Glutamatergic neuron (in vitro differentiated cells): ENCODE data around the gene USH2A. TPM values are rescaled to one million over a fixed set of nuclear protein-coding genes. Genes with fewer than 3 reads are reported as not detected.
A peak's percentile ranks its signal among the peaks of the same experiment; 100 is the strongest.

Source experiments
- DNase-seq: peaks from one replicate; pipeline ENCODE4 v3.0.0; 2022
- H3K27ac Mint-ChIP-seq: one replicate; pipeline ENCODE4 v1.8.0; 2020; ENCODE audit warnings: mild to moderate bottlenecking, mixed read lengths, inconsistent platforms; ENCODE audit not compliant: unreplicated experiment
- H3K27me3 Mint-ChIP-seq: one replicate; pipeline ENCODE4 v1.8.0; 2020; ENCODE audit warnings: mild to moderate bottlenecking, moderate library complexity, mixed read lengths, inconsistent platforms; ENCODE audit not compliant: unreplicated experiment
- H3K36me3 Mint-ChIP-seq: one replicate; pipeline ENCODE4 v1.8.0; 2020; ENCODE audit warnings: mild to moderate bottlenecking, mixed read lengths, inconsistent platforms; ENCODE audit not compliant: unreplicated experiment
- H3K4me1 Mint-ChIP-seq: one replicate; pipeline ENCODE4 v1.8.0; 2020; ENCODE audit warnings: mild to moderate bottlenecking, low read depth, mixed read lengths, inconsistent platforms; ENCODE audit not compliant: unreplicated experiment
- H3K4me3 Mint-ChIP-seq: one replicate; pipeline ENCODE4 v1.8.0; 2020; ENCODE audit warnings: mild to moderate bottlenecking, mixed read lengths, inconsistent platforms; ENCODE audit not compliant: unreplicated experiment
- H3K9me3 Mint-ChIP-seq: one replicate; pipeline ENCODE4 v1.8.0; 2020; ENCODE audit warnings: mild to moderate bottlenecking, moderate library complexity, mixed read lengths, inconsistent platforms; ENCODE audit not compliant: unreplicated experiment
- total RNA-seq: library from RNA; stranded (reverse); fragmentation: NEBNext Ultra II Directional; extraction: Animal tissue kit (Norgen Biotek cat#: 25700); gene quantifications from one replicate; pipeline ENCODE4 v1.2.1, GENCODE V29; 2021; ENCODE audit not compliant: unreplicated experiment
- TF ChIP-seq, protein P1 (sequence below): fragments of 200-600 bp; sonication (generic); IDR thresholded peaks from one replicate; pipeline ENCODE4 v1.5.0; 2021; ENCODE audit not compliant: partially characterized antibody, unreplicated experiment

Gene USH2A
- total RNA-seq, 1 donor from 2014 or later, result not detected

DNA sequence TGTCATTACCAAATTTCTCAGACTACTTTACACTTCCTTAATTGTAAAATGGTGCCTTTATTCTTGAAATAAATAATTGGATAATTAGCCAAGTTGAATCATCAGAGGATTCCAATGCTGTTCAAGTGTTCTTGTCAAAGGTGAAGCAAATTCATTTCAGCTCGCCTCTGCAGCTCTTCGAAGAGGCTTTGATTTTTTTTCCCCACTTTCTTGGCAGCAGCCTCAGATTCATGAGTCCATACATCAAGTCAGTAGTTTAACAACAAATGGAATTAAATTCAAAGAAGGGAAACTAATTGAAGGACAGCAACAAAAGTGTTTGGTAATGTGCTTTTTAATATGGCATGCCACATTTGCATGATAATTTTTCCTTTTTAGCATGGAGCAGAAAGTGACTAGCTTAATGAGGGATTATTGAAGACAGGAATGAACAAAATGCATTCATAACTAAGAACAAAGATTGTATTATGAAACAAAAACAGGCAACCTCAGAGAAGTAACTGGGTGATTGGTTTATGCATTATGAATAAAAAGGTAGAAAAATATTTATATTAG lies 239.0 kb downstream of the USH2A start:
- DNase-seq, result no peak
- TF ChIP-seq, protein P1, sequence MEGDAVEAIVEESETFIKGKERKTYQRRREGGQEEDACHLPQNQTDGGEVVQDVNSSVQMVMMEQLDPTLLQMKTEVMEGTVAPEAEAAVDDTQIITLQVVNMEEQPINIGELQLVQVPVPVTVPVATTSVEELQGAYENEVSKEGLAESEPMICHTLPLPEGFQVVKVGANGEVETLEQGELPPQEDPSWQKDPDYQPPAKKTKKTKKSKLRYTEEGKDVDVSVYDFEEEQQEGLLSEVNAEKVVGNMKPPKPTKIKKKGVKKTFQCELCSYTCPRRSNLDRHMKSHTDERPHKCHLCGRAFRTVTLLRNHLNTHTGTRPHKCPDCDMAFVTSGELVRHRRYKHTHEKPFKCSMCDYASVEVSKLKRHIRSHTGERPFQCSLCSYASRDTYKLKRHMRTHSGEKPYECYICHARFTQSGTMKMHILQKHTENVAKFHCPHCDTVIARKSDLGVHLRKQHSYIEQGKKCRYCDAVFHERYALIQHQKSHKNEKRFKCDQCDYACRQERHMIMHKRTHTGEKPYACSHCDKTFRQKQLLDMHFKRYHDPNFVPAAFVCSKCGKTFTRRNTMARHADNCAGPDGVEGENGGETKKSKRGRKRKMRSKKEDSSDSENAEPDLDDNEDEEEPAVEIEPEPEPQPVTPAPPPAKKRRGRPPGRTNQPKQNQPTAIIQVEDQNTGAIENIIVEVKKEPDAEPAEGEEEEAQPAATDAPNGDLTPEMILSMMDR, result no peak
- Mint-ChIP-seq H3K4me3 (peak overlapping the region; percentile 12), H3K4me1 (peaks cover 58% of the 10 kb centered on the region), H3K36me3 (no peaks in the 10 kb centered on the region), H3K9me3 (peaks cover 3% of the 10 kb centered on the region), H3K27me3 (peaks cover 2% of the 10 kb centered on the region), H3K27ac (peak overlapping the region; percentile 79)

DNA sequence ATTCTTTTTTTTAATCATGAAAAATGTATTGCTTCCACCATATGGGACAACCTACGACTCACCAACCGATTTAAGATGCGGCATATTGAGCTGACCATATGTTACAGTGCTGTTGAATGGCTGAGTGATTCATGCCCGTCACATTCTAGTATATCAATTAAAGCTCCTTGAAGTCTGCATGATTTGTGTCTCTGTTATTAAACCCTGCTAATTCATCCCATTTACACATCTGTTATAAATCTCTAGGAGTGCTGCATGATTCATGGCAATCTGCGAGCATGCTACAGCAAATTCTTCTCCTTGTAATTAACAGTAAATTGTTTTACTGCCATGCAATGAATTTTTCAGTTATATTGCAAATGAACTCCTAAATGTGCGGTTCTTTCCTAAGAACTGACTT lies 239.8 kb downstream of the USH2A start:
- Mint-ChIP-seq H3K4me3 (peak overlapping the region; percentile 23), H3K27ac (peak overlapping the region; percentile 97), H3K27me3 (peaks cover 2% of the 10 kb centered on the region), H3K9me3 (peaks cover 3% of the 10 kb centered on the region), H3K36me3 (no peaks in the 10 kb centered on the region), H3K4me1 (peaks cover 60% of the 10 kb centered on the region)
- no peak for DNase-seq
- TF ChIP-seq, protein P1, result no peak

DNA sequence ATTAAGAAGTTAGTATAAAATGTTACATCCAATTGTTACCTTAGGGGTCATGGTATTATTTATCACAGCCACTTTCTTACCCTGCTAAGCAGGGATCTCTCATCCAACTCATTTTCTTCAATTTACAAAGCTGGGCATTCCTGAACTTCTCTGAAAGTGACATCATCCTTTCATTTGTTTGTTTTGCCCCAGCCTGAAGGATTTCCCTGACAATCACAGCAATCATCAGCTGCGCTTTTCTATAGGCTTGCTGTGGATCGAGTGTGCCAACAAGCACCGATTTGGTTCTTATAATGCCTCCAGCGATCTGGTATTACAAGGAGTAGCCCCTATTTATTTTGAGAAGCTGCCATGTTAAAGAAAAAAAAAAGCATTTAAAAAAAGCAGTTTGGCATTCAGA lies 240.2 kb downstream of the USH2A start:
- Mint-ChIP-seq H3K4me1 (peaks cover 59% of the 10 kb centered on the region), H3K36me3 (no peaks in the 10 kb centered on the region), H3K4me3 (peak overlapping the region; percentile 64), H3K27me3 (peaks cover 2% of the 10 kb centered on the region), H3K27ac (peak overlapping the region; percentile 97), H3K9me3 (peaks cover 3% of the 10 kb centered on the region)
- DNase-seq, result no peak
- TF ChIP-seq, protein P1, result no peak

DNA sequence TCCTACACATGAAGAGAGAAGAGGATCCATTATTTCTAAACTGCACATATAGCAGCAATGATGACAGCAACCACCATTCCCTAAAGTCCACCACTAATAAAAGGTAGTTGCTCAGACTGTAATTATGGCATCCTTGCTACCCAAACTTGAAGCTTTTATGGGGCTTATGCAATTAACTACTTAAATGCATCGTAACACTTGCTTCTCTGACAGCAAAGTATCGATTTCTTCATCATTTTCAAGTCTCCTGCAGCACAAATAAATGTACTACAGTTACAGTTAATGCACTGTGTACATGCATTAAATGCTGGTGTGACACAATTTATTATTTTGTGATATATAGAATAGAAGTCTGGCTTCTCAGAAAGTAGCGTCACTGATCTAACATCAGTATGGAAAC lies 241.7 kb downstream of the USH2A start:
- peak overlapping the region; percentile 50 for H3K27ac Mint-ChIP-seq

DNA sequence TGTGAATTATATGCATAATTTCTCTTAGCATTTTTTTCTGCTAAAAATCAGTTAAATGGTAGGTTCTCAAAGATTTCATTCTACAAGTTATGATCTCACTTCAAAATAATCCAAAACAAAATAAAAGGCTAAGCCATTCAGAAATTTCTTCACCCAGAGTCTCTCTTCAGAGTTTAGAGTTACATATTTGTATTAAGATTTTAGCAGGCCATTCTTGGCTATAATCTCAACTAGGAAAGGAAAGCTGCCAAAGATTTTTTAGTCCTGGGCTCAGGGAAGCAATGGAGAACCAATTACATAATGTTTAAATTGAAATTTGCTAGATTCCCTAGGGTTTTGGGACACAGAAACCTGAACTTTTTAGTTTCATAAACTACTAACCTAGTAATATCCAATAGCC lies 245.0 kb downstream of the USH2A start:
- DNase-seq, result no peak
- Mint-ChIP-seq H3K4me3 (no peak overlapping the region), H3K27ac (no peak overlapping the region), H3K9me3 (peaks cover under 1% of the 10 kb centered on the region), H3K36me3 (no peaks in the 10 kb centered on the region), H3K4me1 (peaks cover 31% of the 10 kb centered on the region), H3K27me3 (peaks cover 2% of the 10 kb centered on the region)
- TF ChIP-seq, protein P1, result no peak

More for the DNA sequence above, 241.7 kb downstream of the USH2A start:
- TF ChIP-seq, protein P1, result no peak
- Mint-ChIP-seq H3K27me3 (peaks cover 2% of the 10 kb centered on the region), H3K36me3 (no peaks in the 10 kb centered on the region), H3K4me1 (peaks cover 55% of the 10 kb centered on the region), H3K9me3 (peaks cover 3% of the 10 kb centered on the region), H3K4me3 (peak overlapping the region; percentile 31)
- no peak for DNase-seq
